H1 (cell line): ENCODE results near the gene MYBPC2.

Source experiments
- CBX5 ChIP-seq: fragments of 300-800, 300-1000 bp; sonication (generic); IDR thresholded peaks from 2 replicates; pipeline ENCODE4 v1.7.1; 2016; ENCODE audit warnings: antibody characterized with exemption, low read length, low read depth
- CTCF ChIP-seq, 3 experiments: IDR thresholded peaks; 1 replicate in 2 of 3; 2 replicates in 1 of 3; pipeline versions ENCODE4 v1.5.1 to v1.6.1; 2011; ENCODE audit warnings: low read length in 3 of 3, mild to moderate bottlenecking in 3 of 3, inconsistent platforms in 2 of 3, low read depth in 1 of 3, moderate library complexity in 1 of 3; ENCODE audit not compliant: insufficient read depth in 1 of 3; ENCODE audit errors: control extremely low read depth in 1 of 3
- EGR1 ChIP-seq: IDR thresholded peaks from 2 replicates; pipeline ENCODE4 v1.6.1; 2011; ENCODE audit warnings: low read depth, low read length, borderline replicate concordance
- EP300 ChIP-seq, 2 experiments: IDR thresholded peaks; 1 replicate in 1 of 2; 2 replicates in 1 of 2; pipeline ENCODE4 v1.6.1; 2011 to 2012; ENCODE audit warnings: low read depth in 2 of 2, low read length in 2 of 2, mild to moderate bottlenecking in 2 of 2, borderline replicate concordance in 1 of 2, inconsistent platforms in 1 of 2, moderate library complexity in 1 of 2
- FOSL1 ChIP-seq: IDR thresholded peaks from 2 replicates; pipeline ENCODE4 v1.6.1; 2011; ENCODE audit warnings: mild to moderate bottlenecking, low read depth, low read length, moderate library complexity; ENCODE audit not compliant: insufficient read depth
- JUN ChIP-seq: IDR thresholded peaks from 2 replicates; pipeline ENCODE4 v1.6.1; 2011; ENCODE audit warnings: low read depth, mild to moderate bottlenecking, improper control_type of control experiment, low read length
- KDM5A ChIP-seq: fragments of 200-600 bp; IDR thresholded peaks from 2 replicates; pipeline ENCODE4 v1.7.1; 2012; ENCODE audit warnings: mild to moderate bottlenecking, low read length, inconsistent platforms, mixed read lengths
- MAFK ChIP-seq: IDR thresholded peaks from 2 replicates; pipeline ENCODE4 v1.6.1; 2012; ENCODE audit warnings: low read depth, mild to moderate bottlenecking, improper control_type of control experiment, low read length
- POLR2A ChIP-seq, 2 experiments: IDR thresholded peaks; 1 replicate in 1 of 2; 2 replicates in 1 of 2; pipeline ENCODE4 v1.6.1; 2011; ENCODE audit warnings: low read depth in 2 of 2, low read length in 2 of 2, mild to moderate bottlenecking in 2 of 2; ENCODE audit errors: control extremely low read depth in 1 of 2
- POLR2AphosphoS5 ChIP-seq: IDR thresholded peaks from 2 replicates; pipeline ENCODE4 v1.6.1; 2011; ENCODE audit warnings: low read depth, low read length
- POU5F1 ChIP-seq: IDR thresholded peaks from 2 replicates; pipeline ENCODE4 v1.6.1; 2011; ENCODE audit warnings: low read depth, mild to moderate bottlenecking, low read length, moderate library complexity
- TCF12 ChIP-seq: IDR thresholded peaks from 2 replicates; pipeline ENCODE4 v1.6.1; 2011; ENCODE audit warnings: low read depth, mild to moderate bottlenecking, low read length
- ZNF274 ChIP-seq: IDR thresholded peaks from 2 replicates; pipeline ENCODE4 v1.7.0; 2012; ENCODE audit warnings: low read length, borderline replicate concordance; ENCODE audit errors: extremely low read depth

GRCh38 chr19:50384685-50385535 is 47.8 kb upstream of the MYBPC2 start:
- TF ChIP-seq TCF12 (no peak), CTCF (IDR thresholded peaks at IDR 0.05; ENCODE audit: control extremely low read depth in 1 of 3, insufficient read depth in 1 of 3, low read depth in 1 of 3, low read length in 3 of 3) (no peak), JUN (no peak), MAFK (no peak), EP300 (IDR thresholded peaks at IDR 0.05; ENCODE audit: borderline replicate concordance in 1 of 2, low read depth in 2 of 2, low read length in 2 of 2) (no peak), KDM5A (no peak), POLR2AphosphoS5 (no peak), ZNF274 (no peak), FOSL1 (no peak), POLR2A (IDR thresholded peaks at IDR 0.05; ENCODE audit: control extremely low read depth in 1 of 2, low read depth in 2 of 2, low read length in 2 of 2) (no peak), CBX5 (no peak), POU5F1 (no peak), EGR1 (no peak)
